Lower leg skin (tissue), 3 donors: ENCODE measurements around the gene IL1RL1.

ENCODE experiments used
- POLR2A ChIP-seq, 2 donors: fragments of 450-650 bp; IDR thresholded peaks; one replicate each; pipeline ENCODE4 v1.6.1; 2016 to 2017; ENCODE audit warnings: antibody characterized with exemption in 2 of 2, mild to moderate bottlenecking in 1 of 2, moderate library complexity in 1 of 2
- TF ChIP-seq, protein P1 (sequence below), 3 donors: fragments of 450-650 bp; IDR thresholded peaks; one replicate each; pipeline ENCODE4 v1.5.1; 2016; ENCODE audit warnings: antibody characterized with exemption in 3 of 3, mild to moderate bottlenecking in 3 of 3, moderate library complexity in 2 of 3

DNA sequence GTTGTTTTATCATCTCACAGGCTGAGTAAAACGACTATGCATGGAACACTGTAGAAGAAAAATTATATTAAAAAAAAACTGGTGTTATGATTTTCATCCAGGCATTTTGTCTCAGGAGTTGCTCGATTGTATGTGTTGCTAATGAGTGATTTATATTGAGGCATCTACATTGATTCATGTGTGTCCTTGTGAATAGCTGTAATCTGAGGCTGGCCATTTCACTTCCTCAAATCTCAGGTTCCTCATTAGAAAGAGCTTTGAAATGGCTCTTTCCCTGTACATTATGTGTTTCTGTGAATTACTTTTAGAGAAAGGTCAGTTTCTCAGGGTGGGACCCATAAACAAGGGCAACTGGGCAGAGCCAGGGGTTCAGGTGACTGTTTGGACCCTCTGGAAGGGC is 46.6 kb downstream of the IL1RL1 start:
- TF ChIP-seq, protein P1, sequence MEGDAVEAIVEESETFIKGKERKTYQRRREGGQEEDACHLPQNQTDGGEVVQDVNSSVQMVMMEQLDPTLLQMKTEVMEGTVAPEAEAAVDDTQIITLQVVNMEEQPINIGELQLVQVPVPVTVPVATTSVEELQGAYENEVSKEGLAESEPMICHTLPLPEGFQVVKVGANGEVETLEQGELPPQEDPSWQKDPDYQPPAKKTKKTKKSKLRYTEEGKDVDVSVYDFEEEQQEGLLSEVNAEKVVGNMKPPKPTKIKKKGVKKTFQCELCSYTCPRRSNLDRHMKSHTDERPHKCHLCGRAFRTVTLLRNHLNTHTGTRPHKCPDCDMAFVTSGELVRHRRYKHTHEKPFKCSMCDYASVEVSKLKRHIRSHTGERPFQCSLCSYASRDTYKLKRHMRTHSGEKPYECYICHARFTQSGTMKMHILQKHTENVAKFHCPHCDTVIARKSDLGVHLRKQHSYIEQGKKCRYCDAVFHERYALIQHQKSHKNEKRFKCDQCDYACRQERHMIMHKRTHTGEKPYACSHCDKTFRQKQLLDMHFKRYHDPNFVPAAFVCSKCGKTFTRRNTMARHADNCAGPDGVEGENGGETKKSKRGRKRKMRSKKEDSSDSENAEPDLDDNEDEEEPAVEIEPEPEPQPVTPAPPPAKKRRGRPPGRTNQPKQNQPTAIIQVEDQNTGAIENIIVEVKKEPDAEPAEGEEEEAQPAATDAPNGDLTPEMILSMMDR (IDR thresholded peaks at IDR 0.05), result no peak
- no peak for TF ChIP-seq POLR2A (IDR thresholded peaks at IDR 0.05)
